NCI-H2029 treated with DMSO at 0.1 percent for 48 hours (cell line): ENCODE measurements around the gene NDUFB7.
A peak's percentile ranks its signal among the peaks of the same experiment; 100 is the strongest.
"Not testable (repeated sequence)": the region's sequence is repeated elsewhere in the genome, so short reads cannot be mapped to it uniquely, and the experiment has no call there.

Source experiments
- DNase-seq: peaks from one replicate; lab custom pipeline; 2025; lab: John Stamatoyannopoulos, UW

The NDUFB7 gene

DNA sequence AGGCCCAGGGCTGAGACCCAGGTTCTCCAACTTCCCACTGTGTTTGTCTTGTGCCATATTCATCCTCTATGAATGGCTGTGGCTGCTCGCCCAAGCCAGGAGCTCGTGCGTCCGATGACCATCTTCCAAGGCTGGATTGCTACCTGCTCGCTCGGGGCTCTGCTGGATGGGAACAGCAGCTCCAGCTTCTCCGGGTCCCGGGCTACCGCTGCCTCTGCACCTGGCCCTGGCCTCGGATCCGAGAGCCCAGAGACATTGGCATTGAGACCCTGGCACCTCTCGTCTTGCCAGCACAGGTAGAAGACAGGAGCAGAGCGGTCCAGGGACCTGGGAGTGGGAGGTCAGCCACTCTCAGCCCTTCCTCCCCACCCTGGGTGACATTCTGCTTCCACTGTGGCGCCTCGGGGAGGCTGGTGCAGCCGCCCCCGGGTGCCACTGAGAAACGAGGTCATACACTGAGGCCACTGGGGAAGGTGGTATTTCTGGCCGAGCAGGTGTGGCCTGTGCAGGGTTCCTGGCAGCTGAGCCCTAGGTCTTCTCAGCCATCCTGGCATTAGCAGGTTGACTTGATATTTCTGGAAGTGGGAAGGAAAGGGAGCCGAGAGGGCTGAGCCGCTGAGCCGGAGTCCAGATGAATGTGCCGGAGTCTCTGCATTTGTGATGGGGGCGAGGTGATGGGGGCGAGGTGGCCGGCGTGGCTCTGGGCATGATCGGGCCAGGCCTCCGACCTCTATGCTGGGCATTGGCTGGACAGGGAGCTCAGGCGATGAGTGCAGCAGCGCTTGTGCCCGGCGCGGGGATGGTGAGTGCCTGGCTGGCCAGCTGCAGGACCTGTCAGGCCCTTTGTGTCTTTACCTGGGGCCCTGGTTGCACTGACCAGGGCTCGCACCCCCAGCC lies 18.6 kb downstream of the NDUFB7 start:
- DNase-seq = no peak

DNA sequence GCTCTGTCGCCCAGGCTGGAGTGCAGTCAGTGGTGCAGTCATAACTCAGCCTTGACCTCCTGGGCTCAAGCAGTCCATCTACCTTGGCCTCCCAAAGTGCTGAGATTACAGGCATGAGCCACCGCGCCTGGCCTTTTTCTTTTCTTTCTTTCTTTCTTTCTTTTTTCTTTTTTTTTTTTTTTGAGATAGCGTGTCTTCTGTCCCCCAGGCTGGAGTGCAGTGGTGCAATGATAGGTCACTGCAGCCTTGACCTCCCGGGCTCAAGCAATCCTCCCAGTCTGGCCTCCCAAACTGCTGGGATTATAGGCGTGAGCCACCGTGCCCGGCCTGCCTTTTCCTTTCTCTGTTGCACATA lies 19.9 kb downstream of the NDUFB7 start:
- not testable (repeated sequence) for DNase-seq

DNA sequence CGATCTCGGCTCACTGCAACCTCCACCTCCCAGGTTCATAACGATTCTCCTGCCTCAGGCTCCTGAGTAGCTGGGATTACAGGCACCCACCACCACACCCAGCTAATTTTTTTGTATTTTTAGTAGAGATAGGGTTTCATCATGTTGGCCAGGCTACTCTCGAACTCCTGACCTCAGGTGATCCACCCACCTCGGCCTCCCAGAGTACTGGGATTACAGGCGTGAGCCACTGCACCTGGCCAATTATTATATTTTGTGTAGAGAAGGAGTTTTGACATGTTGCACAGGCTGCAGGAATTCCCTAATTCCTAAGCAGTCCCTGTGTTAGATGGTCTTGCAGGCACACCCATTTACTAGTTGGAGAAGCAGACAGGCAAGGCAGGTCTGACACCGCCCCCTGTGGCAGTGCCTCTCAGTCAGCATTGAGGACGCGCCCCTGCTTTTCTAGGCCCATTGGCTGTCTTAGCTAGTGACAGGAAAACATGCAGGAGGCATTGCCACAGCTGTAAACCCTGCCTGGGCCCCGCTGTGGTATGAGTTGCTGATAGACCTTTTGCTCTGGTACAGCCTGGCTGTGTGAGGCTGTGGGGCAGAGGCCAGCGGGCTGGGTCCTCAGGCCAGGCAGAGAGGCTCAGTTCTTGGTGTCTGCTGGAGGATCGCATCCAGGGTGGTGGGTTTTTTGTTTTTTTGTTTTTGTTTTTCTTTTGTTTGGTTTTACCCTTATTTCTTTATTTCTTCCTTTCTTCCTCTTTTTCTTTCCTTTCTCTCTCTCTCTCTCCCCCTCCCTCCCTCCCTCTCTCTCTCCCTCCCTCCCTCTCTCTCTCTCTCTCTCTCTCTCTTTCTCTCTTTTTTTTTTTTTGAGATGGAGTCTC lies 20.5 kb downstream of the NDUFB7 start:
- not testable (repeated sequence) for DNase-seq

DNA sequence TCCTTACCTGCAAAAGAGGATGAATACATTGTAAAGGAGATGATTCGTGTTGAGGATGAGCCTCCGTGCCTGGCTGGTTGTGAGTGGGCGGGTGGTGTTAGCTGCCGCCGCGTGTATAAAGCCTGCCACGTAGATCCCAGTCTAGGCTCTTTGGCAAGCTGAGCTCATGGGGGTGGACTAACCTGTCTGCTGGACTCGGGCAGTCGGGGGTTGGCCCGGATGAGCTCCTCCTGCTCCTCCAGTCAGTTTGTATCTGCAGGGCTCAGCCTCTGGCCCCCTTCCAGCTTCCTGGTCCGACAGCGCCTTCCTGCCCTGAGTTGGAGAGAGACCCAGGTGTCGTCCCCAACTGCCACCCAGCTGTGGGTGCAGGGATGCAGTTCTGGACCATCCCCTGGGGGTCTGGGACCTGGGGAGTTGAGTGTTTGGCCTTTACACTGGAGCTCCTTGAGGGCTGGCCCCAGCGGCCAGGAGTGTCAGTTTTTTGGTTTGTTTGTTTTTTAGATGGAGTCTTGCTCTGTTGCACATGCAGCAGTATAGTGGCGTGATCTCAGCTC lies 21.6 kb downstream of the NDUFB7 start:
- DNase-seq = peak; percentile 88

DNA sequence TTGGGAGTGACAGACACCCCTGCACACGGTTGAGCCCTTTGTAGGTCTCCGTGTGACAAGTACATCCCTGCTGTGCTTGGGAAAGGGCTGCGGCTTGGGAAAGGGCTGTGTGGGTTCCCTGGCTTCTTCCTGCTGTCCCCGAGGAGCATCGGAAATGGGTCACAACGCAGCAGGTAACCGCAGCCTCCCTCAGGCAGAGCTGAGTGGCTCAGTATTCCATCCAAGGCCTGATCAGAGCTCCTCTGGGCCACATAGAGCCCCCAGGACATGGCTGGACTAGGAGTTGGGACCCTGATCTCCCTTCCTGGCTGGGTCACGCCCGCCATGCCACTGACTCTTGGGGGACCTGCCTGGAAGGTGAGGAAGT lies 26.2 kb downstream of the NDUFB7 start:
- no peak for DNase-seq

DNA sequence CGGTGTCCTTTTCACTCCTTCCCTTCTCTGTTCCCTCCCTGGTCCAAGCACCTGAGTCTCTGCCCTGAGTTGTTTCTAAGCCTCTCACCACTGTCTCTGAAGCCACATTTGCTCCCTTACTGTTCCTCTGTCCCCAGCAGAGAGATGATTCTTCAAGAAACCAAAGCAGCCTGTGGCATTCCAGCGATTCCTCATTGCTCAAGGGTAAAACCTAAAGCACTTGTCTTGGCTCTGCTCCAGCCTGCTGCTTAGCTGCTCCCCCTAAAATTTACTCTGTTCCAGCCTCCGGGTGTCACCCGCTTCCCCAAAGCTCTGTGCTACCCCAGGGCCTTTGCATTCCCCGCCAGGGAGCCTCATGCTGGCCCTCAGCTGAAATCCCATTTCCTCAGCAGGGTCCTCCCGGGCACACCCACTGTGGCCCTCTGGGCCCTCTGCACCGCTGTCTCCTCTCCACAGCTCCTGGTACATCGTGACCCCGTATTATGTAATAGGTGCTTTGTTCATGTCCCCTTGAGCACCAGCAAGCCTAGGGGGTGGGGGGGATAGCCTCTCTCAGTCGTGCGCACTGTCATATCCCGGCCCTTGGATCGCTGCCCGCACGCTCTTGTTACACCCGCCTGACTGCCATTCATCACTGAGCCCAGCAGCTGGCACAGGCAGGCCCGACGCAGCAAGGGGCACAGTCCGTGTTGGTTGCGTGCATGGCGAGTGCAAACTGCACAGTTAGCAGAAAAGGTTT lies 26.7 kb downstream of the NDUFB7 start:
- DNase-seq = peak; percentile 90

DNA sequence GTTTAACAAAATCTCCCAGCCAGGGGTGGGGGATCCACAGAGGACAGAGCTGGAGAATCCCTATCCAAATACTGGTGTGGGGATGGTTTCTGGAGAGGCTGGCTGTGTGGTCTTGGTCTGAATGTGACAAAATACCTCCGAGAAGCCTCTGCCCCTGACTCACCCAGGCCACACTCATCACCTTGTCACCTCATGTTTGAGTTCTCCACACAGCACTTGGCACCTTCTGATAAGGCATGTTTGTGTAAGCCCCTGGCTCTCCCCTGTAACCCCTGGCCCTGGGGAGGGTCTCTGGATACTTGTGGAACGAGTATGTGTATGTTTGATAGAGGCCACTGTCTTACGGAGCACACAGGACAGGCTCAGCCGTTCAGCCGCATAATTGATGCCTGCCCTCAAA lies 27.8 kb downstream of the NDUFB7 start:
- DNase-seq = no peak

DNA sequence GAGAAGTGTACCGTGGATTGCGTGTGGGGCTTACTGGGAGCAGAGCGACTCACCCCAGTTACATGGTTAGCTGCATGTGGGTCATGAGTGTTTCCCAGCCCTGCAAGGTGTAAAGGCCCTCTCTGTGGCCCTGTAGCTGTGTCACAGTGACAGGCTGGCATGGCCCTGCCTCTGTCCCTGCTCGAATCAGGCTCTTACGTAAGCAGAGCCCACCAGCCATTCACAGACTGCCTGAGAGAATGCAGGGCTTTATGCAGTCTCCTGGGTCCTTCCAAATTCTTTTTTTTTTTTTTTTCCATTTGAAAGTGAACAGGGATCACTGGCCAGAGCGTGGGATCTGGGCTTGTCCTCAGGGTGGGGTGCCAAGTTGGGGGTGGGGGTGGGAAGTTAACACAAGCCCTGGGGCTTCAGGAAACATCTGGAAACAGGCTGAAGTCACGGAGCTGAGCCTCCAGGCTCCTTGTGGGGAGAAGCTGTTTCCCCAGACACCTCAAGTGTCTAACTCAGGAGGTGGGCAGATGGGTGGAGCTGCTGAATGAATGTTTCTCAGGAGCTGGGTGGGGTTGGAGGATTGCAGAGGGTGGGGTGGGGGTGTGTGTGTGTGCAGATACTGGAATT lies 29.0 kb downstream of the NDUFB7 start:
- no peak for DNase-seq

DNA sequence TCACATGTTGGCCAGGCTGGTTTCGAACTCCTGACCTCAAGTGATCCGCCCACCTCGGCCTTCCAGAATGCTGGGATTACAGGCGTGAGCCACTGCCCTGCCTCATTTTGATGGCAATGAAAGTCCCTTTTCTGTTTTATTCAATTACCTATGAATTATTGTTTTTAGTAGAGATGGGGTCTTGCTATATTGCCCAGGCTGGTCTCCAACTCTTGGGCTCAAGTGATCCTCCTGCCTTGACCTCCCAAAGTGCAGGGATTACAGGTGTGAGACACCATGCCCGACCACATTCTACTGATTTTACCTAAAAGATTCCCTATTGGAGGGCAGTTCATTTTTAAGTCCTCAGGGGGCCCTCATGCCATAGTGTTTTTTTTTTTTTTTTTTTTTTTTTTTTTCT lies 29.9 kb downstream of the NDUFB7 start:
- not testable (repeated sequence) for DNase-seq

DNA sequence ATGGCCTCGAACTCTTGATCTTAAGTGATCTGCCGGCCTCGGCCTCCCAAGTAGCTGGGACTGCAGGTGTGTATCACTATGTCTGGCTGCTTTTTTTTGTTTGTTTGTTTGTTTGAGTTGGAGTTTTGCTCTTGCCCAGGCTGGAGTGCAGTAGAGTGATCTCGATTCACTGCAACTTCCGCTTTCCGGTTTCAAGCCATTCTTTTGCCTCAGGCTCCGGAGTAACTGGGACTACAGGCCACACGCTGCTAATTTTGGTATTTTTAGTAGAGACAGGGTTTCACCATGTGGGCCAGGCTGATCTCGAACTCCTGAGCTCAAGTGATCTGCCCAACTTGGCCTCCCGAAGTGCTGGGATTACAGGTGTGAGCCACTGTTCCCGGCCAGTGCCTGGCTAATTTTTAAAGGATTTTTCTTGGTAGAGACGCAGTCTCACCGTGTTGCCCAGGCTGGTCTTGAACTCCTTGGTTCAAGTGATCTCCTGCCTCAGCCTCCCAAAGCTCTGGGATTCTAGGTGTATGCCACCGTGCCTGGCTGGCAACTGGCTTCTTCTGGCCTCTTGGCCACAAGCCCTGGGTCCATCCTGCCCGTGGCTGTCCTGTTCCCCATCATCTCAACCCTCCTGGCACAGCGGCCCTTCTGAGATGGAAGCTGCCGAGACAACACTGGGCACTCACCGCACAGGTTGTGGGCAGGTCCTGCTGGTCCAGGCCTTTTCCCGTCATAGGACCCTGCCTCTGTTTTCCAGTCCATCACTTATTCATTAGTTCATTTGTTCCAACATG lies 30.9 kb downstream of the NDUFB7 start:
- DNase-seq = no peak

DNA sequence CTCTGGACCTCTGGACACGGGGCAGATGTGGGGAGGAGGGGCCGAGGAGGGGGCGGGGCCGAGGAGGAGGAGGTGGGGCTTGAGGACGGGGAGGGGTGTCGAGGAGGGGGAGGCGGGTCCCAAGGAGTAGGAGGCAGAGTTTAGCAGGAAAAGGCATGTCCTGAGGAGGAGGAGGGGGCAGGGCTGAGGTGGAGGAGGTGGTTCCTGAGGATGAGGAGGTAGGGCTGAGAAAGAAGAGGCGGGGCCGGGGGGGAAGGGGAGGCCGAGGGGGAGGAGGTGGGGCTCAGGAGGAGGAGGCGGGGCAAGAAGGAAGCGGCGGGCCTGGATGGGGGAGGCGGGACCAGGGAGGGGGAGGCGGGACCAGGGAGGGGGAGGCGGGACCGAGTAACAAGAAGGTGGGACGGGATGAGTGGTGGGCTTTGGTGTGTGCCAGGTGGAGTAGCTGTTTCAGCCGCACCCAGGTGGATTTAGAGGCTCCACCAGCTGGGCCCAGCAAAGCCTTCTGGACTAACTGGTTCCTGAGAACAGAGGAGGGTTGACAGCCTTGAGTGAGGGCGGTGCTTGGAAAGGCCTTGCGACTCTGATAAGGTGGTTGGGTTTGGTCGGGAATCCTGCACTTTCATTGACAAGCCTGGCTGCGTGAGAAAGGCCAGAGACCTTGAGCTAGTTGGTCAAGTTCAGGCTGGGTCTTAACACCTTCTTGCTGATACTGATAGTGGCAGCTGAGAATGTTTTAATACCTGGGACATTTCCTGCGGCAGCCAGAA lies 34.8 kb downstream of the NDUFB7 start:
- DNase-seq = peak; percentile 58

DNA sequence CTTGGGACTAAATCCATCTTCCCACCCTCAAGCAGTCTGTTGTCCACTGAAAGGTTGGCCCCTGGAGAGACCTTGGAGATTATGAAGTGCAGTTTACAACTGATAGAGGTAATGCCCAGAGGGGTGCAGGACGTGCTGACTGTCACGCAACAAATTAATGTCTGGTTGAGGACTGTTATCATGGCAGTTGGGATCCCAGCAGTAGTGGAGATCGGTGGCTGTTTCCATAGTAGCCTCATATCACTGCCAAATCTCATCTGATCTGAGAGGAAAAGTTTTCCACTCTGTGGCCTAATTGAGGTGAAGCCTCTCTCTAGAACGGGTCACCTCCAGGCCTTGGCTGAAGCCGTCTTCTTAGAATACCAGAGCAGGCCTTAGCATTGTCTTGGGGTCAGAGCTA lies 38.4 kb downstream of the NDUFB7 start:
- no peak for DNase-seq

DNA sequence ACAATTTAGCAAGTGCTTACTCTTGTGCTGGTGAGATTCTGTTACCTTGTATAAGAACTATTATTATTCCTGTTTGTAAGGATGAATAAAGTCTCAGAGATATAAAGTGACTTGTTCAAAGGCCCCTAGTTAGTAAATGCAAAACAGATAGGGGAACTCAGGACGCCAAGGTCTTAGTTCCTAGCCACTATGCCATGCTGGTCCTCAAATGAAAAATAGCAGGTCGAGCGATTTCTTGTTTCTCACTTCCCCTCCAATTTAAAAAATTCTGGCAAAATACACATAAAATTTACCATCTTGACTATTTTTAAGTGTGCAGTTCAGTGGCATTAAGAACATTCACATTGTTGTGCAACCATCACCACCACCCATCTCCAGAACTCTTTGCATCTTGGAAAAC lies 41.4 kb downstream of the NDUFB7 start:
- no peak for DNase-seq

DNA sequence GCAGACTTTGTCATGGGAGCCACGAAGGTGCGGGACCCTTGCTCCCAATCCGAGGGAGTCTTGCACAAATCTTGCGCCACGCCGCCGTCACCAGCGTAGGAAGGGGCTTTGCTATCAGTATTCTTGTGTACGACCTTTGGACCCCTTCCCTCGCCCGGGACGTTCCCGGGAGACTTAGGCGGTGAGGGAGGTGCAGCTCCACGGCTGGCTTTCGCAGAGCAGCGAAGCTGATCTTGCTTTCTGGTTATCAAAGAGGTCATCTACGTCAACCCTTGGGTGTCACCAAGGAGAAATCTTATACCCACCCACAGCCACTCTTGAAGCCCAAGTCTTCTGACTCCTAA lies 41.9 kb downstream of the NDUFB7 start:
- no peak for DNase-seq

DNA sequence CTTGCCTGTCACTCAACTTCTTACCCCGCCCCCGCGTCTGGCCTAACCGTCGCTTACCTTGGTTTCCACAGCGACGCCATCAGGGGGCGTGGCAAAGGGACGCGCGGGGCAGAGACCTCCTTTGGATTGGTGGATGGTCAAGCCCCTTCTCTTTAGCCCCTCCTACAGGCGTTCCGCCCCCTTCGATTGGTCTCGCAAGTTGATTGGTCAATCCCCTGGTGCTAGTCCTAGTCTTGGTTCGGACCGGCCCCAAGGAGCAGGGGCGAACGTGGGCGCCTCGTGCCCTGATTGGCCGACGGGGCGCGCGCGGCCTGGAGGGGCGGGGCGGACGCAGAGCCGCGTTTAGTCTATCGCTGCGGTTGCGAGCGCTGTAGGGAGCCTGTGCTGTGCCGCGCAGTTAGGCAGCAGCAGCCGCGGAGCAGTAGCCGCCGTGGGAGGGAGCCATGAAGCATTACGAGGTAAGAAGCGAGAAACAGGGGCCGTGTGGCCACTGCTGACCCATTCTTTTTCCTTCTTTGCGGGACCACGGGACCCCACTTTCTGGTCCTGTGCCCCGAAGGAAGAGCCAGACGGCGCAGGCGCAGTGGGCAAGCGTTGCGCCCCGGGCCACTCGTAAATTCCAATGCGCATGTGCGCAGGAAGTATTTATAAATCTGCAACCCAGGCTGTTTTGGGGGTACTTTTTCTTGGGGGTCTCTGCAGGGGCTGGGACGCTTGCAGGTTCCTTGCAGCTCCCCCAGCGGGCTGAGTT lies 42.4 kb downstream of the NDUFB7 start, which contains the start of gene TECR:
TSS of gene TECR (plus strand) at position 341 of the 751 bp plus-strand sequence. CDS start at position 444, 103 bp downstream.
- DNase-seq = peak; percentile 98

DNA sequence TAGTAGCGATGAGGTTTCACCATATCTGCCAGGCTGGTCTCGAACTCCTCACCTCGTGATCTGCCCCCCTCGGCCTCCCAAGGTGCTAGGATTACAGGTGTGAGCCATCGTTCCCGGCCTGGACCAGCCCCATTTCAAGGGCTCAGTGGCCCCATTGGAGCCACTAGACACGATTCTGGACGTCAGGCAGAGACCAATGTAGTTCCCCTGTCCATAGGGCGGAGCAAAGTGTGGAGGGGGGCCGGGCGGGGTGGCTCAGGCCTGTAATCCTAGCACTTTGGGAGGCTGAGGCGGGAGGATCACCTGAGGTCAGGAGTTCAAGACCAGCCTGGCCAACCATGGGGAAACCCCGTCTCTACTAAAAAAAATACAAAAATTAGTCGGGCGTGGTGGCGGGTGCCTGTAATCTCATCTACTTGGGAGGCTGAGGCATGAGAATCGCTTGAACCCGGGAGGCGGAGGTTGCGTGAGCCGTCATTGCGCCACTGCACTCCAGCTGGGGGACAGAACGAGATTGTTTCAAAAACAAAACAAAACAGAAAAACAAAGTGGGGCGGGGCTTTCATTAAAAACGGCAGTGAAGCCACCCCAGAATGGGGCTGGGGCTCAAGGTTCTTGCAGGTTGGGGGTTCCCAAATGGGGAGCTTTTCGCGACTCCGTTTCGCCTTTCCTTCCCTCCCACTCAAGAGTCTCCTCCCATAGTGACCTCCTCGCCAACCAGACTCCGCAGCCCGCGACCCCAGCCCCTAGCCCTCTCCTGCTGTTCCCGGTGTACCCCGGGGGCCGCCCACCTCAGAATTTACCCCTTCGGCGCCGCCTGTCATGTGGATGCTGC lies 43.2 kb downstream of the NDUFB7 start:
- no peak for DNase-seq

DNA sequence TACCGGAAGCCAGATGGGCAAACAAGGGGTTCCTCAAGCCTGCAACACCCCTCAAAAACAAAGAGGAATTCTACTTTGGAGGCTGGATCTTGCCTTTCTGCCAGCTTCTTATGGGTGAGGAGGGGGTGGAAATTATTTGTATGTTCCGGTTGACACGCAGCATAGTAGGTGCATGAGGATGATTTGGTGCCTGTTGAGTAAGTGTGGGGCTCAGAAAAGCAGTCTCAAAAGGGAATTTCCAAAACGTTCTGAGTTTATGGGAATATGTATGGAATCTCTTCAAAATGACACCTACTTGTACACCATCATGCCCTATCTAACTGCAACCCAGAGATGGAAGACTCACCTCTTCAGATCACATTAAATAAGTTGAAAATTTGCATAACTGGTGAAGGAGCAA lies 45.4 kb downstream of the NDUFB7 start:
- DNase-seq = no peak

DNA sequence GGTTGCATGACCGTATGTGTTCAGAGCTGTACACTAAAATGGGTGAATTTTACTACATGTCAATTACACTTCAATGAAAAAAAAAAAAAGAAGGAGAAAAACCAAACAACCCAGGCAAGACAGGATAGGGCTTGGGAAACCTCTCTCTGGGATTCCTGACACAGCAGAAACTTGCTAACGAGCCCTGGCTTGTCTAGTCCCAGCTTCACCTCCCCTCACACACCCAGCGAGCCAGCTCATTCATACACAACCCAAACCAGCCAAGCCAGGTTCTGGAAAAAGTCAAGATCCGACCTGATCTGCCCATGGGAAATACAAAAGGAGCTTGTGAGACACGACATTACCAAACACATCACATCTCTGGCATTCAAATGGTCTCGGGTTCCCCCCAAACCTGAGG lies 46.1 kb downstream of the NDUFB7 start:
- DNase-seq = no peak
